Body of pancreas (tissue), 4 donors: ENCODE data around the gene TBL1XR1.

ENCODE experiments used
- CTCF ChIP-seq, 7 experiments: fragments of 450-650 bp in 4 of 7; fragments of 200-600 bp in 3 of 7; sonication (generic) in 3 of 7; IDR thresholded peaks; one replicate each; pipeline ENCODE4 v1.5.1; 2016 to 2019; ENCODE audit warnings: antibody characterized with exemption in 7 of 7
- POLR2A ChIP-seq, 3 donors: fragments of 450-650 bp; IDR thresholded peaks; one replicate each; pipeline ENCODE4 v1.6.1; 2016; ENCODE audit warnings: antibody characterized with exemption in 3 of 3, mild to moderate bottlenecking in 2 of 3

GRCh38 chr3:177041021-177041729 lies 156.1 kb downstream of the TBL1XR1 start:
- TF ChIP-seq CTCF (IDR thresholded peaks at IDR 0.05) (no peak), POLR2A (IDR thresholded peaks at IDR 0.05) (no peak)
